Left ventricle myocardium superior (tissue), 1 donor: Measurements from ENCODE around the gene CREB3L2. TPM values are rescaled to one million over a fixed set of nuclear protein-coding genes. Genes with fewer than 3 reads are reported as not detected.

Source experiments
- ATAC-seq: fragments of 200-7000 bp; cut with Tn5 transposase; one replicate; pipeline ENCODE4 v1.9.1; 2020; ENCODE audit warnings: mild to moderate bottlenecking, moderate library complexity
- DNase-seq: peaks from one replicate; pipeline ENCODE4 v3.0.0-alpha.2; 2020
- intact Hi-C: fragments of 100-400 bp; cut with micrococcal nuclease; formaldehyde crosslinking; loops from one replicate; pipeline ENCODE4 v1.11.0; 2022
- total RNA-seq: library from RNA; stranded (reverse); fragmentation: NEBNext Ultra II Directional; extraction: Animal tissue kit (Norgen Biotek cat#: 25700); gene quantifications from one replicate; pipeline ENCODE4 v1.2.1, GENCODE V29; 2021
- donor health status: DM: no; HTN: yes; CAD: no; lungs with severe emphysema.

Gene CREB3L2
- total RNA-seq, 1 donor from 2014 or later: 22.3 TPM

- DNase-seq: no peak
- ATAC-seq: no peak
- intact Hi-C loops: no loop called here
Observed at GRCh38 chr7:137947046-137947445, 54.8 kb downstream of the CREB3L2 start.

DNA sequence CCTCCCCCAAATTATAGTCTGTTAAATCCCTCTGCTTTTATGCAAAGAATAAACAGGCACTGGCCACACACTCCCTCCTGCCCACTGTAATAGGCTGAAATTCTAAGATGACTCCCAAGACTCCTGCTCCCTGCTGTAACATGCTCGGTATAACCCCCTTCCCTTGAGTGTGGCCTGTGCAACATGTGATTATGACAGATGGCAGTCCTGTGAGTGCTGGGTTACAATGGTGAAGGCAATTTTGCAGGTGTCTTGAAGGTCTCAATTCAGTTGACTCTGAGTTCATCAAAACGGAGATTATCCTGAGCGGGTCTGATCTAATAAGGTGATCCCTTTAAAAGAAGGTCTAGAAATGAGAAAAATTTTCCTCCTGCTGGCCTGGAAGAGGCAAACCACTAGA lies 55.9 kb downstream of the CREB3L2 start:
- no peak for ATAC-seq
- intact Hi-C loops: no loop called here
- no peak for DNase-seq

DNA sequence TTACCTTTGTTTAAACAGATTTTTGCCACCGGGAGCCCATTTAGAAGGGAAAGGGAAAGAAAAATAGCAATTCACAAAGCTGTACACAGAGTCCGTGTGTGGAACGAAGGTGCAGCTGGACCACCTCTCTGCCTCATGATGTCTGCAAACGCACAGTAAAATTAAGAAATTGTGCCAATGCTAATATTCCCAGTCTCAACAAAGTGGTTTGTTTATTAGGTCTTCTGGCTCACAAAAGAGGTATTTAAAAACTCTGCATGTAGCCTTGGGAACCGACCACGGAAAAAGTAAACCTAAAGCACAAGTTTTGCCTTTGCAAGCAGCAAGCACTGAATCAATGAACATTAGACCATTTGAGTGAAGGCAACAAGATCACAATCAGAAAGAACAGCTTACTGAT lies 57.7 kb downstream of the CREB3L2 start:
- DNase-seq: no peak
- no peak for ATAC-seq
- intact Hi-C loops: no loop called here

DNA sequence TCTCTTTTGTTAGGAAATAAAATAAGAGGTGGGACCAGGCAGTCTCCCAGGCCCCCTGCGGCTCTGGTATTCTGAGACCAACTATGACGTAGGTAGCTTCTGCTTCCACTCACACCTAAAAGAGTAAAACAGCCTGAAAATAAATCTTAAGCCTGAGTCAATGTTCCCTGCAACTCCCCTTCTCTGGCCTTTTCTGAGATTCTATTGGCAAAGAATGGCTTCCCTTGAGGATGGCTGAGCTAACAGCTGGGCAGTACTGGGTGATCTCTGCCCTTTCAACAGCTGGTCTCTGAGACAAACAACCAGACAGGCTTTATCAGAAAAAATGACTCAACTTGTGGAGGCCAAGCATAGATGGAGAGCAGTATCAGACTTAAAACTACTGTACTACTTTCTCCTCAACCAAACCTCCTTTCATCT lies 58.7 kb downstream of the CREB3L2 start:
- peak; percentile 93 for ATAC-seq
- DNase-seq: peak; percentile 52
- intact Hi-C loops: no loop called here

DNA sequence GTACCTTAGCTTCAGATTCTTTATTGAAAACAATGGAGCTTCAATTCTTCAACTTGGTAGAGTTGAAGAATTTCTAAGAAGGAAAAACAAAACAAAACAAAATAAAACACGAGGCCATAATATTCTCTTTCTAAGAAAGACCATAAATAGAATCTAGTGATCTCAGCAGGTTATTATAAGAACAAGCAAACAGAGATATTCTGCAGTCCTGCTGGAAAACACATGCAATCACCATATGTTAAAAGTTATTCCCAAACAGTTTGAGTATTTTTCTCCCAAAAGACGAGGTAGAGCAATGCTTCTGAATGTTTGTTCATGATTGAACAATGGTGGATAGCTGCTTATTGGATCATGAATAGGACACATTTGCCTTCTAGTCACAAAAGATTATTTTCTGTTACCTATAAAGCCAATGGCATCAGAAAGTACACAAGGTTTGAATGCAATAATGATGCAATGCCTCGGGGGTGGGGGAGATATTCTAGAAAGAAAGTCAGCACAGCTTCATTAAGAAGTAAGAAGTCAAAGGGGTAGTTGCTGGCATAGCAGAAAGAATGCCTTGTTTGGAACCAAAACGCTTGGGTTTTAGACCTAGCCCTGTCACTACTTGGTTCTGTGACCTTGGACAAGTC lies 59.3 kb downstream of the CREB3L2 start:
- no peak for DNase-seq
- intact Hi-C loops: no loop called here
- no peak for ATAC-seq

DNA sequence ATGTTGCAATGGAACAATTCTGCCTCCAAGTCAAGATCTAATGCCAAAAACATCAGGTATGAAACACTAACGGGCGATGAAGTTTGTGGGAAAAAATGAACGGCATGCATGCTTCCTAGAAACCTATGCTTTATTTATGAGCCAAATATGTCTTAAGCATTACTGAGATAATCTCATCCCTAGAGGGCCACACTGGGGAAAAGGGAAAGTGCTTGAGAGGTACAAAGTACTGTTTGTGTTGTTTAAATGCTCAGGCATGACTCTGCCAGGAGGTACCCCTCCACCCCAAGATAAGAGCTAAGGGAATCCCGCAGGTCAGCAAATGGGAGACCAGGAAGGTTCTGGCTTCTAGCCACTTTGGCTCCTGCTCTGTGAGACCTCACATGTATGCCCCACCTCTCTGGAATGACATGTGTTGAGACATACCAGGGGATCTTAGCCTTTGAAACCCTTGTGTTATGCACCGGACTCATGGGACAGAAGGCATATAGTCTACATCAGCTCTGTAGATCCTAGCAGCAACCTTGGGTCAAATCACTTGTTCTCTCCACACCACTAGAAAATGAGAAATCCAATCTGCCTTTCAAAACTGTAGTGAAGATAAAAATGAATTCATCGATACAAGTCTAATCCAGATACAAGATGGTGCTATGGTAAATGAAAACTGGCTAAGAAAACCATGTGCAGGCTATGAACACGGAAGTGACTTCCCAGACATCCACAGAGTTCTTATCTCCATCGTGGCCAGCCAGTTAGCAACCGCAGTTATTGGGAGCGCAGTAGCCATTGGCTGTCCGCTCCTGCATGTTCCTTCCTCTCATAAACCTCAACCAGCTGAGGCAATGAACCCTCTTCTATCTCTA lies 61.0 kb downstream of the CREB3L2 start:
- DNase-seq (no peak), ATAC-seq (peak; percentile 39)
- intact Hi-C loops: no loop called here

DNA sequence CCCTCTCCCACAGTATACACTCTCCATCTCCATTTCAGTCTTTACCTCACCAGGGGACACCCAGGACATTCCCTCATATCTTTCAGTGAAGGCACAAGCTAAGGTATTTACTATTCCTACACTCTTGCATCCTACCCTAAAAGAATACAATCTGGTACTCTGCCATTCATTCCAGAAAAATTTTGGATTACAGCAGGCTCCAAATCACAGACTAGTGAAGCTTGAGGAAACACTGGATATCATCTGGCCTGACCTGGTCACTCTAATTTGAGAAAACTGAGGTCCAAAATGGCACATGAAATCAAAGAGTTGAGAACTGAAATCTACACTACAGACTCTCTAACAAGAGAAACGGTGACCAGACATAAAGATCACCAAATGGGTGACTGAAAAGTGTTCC lies 61.7 kb downstream of the CREB3L2 start:
- intact Hi-C loops: no loop called here
- no peak for DNase-seq

DNA sequence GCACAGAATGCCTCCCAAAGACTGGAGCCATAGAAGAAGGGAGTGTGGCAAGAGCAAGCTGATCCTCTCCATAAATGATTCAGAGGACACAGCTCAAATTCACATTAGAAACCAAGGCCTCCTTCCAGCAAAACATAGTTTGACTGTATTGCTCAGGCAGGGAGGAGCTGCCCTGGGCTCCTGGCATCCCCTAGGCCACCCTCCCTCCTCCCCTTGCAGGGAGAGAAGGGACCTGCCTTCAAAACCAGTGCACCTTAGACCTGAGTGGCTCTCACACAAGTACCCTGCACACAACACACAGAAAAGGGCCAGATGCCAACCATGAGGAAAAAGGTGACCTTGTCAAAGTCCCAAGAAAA lies 64.7 kb downstream of the CREB3L2 start:
- intact Hi-C loops: no loop called here
- no peak for DNase-seq
- ATAC-seq: peak; percentile 11

More for the DNA sequence above, 61.7 kb downstream of the CREB3L2 start:
- ATAC-seq: no peak

DNA sequence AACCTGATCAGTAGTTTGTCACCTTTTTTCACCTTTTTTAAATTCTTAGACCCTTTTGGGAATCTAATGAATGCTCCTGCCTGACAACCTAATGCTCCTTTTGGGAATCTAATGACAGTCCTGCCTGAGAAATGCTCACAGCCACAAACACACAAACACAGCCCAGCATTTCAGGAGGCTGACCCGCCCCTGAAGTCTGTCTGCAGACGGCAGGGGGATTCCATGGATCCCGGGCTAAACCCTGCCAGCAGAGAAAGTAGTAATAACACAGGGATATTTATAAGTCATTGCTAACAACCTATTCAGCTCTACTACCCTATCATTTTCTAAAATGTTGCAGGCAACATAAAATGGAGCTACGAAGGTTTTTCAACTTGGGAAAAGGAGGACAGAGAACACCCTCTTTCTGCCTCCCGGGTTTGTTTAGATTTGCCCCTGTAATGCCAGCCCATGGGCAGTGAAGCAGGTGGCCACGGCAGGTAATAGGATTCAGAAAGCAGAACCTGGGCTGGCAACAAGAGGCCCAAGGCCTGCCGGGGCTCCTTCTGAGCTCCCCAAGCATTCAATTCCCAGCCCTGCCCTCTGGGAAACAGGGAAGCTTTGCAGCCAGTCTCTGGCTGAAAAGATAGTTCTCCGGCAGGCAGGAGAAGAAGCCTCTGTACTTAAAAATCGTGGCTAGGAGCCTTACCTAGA lies 65.2 kb downstream of the CREB3L2 start:
- intact Hi-C loops: no loop called here
- DNase-seq: no peak
- ATAC-seq: no peak

GRCh38 chr7:137935884-137936508 lies 65.9 kb downstream of the CREB3L2 start:
- intact Hi-C loops: no loop called here
- peak; percentile 25 for ATAC-seq
- no peak for DNase-seq

DNA sequence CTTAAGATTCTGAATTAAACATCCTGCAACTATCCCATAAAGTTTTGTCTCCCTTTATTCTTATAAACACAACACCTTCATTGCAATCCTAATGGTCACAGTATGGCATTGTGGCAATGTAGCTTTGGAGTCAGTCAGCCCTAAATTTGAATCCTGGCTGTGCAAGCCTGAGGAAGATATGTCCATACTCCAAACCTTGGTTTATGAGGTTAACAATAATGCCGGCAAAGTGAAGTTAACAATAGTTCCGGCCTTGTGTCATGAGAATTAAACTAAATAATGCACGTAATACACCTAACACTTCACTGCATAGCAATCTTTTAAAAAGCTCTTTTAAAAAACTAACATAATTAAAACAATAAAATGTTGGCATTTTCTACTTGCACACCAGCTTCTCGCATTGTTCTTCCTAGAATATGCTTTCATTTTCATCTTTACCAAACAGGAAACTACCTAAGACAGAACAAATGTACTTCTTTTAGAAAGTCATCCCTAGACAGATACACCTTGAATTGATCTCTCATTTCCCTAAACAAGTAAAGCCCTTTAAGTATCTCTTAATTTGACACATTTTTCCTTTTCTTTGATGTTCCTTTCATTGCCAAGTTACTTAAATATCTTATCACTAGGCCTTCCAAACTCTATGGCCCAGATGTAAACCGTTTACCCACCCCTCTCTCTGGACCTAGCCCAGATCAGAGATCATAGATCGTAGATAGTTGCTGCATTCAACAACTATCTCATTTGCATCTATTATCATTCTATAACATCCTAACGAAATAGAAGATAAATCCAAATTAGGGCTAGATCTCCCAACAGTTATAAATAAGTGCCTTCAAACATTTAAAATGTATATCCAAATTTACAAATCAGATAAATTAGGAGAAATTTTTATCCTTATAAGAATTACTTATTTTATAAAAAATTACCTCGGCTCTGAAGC lies 66.7 kb downstream of the CREB3L2 start:
- ATAC-seq: no peak
- no peak for DNase-seq
- intact Hi-C loops: no loop called here

DNA sequence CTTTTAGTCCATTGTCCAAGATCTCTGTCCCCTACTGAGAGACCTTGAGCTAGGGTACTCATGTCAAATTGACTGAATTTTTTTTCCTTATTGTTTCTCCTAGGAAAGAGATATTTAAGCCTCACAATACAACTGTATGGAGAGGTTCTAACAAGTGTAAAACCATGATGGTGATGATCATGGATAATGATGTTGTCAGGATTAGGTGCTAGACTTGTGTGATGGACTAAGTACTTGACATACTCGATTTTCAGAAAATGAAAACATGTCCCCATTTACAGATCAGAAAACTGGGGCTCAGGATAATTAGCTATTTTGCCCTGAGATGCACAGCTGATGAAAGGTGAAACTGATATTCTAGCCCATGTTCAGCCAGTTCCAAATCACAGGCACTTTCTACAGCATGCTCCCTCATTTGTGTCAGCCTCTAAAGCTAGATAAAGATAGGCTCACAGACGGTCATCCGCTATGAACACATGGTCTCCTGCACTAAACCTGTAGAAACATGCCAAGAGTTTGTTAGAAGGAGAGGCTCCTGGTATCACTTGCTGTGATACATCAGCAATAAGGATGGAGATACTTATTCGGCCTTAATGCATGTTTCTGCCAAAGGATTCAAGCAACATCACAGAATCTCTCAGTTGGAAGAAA lies 67.6 kb downstream of the CREB3L2 start:
- ATAC-seq (no peak), DNase-seq (no peak)
- intact Hi-C loops: no loop called here

- intact Hi-C loops: no loop called here
- DNase-seq: peak; percentile 53
- peak; percentile 78 for ATAC-seq
Observed at GRCh38 chr7:137933270-137934017, 68.4 kb downstream of the CREB3L2 start.

- DNase-seq (no peak), ATAC-seq (peak; percentile 69)
- intact Hi-C loops: no loop called here
Observed at GRCh38 chr7:137932881-137933269, 69.0 kb downstream of the CREB3L2 start.

GRCh38 chr7:137931823-137932222 lies 70.1 kb downstream of the CREB3L2 start:
- intact Hi-C loops: no loop called here
- DNase-seq (no peak), ATAC-seq (no peak)

DNA sequence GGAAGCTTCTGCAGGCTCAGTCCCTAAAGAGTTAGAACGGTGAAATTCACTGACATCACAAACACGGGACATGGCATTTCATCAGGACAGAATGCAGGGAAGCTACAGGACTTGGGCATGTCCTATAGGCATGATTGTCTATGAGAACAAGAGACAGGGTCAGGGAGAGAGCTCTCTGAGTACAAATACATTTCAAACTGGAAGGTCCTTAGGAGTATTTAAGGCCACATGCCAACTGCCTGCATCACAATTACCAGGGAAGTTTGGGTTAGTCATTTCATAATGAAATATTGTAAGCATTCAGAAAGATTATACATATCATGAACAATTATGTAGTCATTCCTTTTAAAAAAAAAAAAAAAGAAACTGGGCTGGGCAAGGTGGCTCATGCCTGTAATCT lies 71.3 kb downstream of the CREB3L2 start:
- intact Hi-C loops: no loop called here
- ATAC-seq (no peak), DNase-seq (no peak)

DNA sequence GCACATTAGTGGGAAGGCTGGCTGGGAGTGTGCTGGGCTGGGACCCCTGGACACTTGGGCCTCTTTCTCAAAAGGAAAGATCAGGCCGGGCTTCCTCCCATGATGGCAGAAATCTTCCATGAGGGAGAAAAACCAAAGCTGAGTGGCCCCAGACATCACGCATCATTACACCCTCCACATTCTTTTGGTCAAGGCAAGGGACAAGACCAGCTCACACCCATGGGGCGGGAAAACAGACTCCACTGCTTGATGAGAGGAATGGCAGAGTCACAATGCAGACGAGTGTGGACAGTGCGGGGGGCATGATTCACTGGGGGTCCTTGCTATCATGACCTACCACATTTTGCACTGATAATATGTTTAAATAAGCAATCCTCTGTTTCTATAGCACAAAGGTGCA lies 73.3 kb downstream of the CREB3L2 start:
- no peak for DNase-seq
- intact Hi-C loops: no loop called here
- ATAC-seq: no peak

GRCh38 chr7:137927386-137927785 lies 74.5 kb downstream of the CREB3L2 start:
- ATAC-seq (no peak), DNase-seq (no peak)
- intact Hi-C loops: no loop called here
